H9 (cell line): ENCODE results near the gene LIPM. TPM values are rescaled to one million over a fixed set of nuclear protein-coding genes. Genes with fewer than 3 reads are reported as not detected.

Experiments used
- DNase-seq: peaks from one replicate; pipeline ENCODE4 v3.0.0-alpha.2; 2017
- H2AFZ ChIP-seq: one replicate; pipeline ENCODE4 v1.6.1; 2013; ENCODE audit warnings: mild to moderate bottlenecking, low read length, control low read depth, moderate library complexity
- H2AK5ac ChIP-seq: 2 replicates; pipeline ENCODE4 v1.6.1; 2013; ENCODE audit warnings: low read length, control low read depth, mixed read lengths; ENCODE audit not compliant: insufficient read length
- H2BK120ac ChIP-seq: one replicate; pipeline ENCODE4 v1.6.1; 2013; ENCODE audit warnings: low read depth, mild to moderate bottlenecking, low read length, control low read depth, inconsistent platforms; ENCODE audit not compliant: poor library complexity, severe bottlenecking
- H2BK12ac ChIP-seq: 2 replicates; pipeline ENCODE4 v1.6.1; 2013; ENCODE audit warnings: low read length, control low read depth, mixed read lengths, low read depth; ENCODE audit not compliant: insufficient read length
- H2BK15ac ChIP-seq: 2 replicates; pipeline ENCODE4 v1.6.1; 2013; ENCODE audit warnings: low read depth, low read length, control low read depth
- H2BK20ac ChIP-seq: one replicate; pipeline ENCODE4 v1.6.1; 2013; ENCODE audit warnings: low read depth, mild to moderate bottlenecking, low read length, control low read depth, inconsistent platforms; ENCODE audit not compliant: poor library complexity, severe bottlenecking
- H2BK5ac ChIP-seq: 2 replicates; pipeline ENCODE4 v1.6.1; 2013; ENCODE audit warnings: low read length, control low read depth, mixed read lengths; ENCODE audit not compliant: insufficient read length
- H3K14ac ChIP-seq: 2 replicates; pipeline ENCODE4 v1.6.1; 2013; ENCODE audit warnings: low read length, control low read depth; ENCODE audit not compliant: insufficient read depth
- H3K18ac ChIP-seq: 2 replicates; pipeline ENCODE4 v1.6.1; 2013; ENCODE audit warnings: low read depth, mild to moderate bottlenecking, mixed read lengths, low read length, control low read depth; ENCODE audit not compliant: insufficient read length
- H3K23ac ChIP-seq: 2 replicates; pipeline ENCODE4 v1.6.1; 2013; ENCODE audit warnings: low read length, control low read depth, mixed read lengths, low read depth; ENCODE audit not compliant: insufficient read length
- H3K23me2 ChIP-seq: 2 replicates; pipeline ENCODE4 v1.6.1; 2013; ENCODE audit warnings: low read depth, mild to moderate bottlenecking, mixed read lengths, low read length, control low read depth; ENCODE audit not compliant: insufficient read length, poor library complexity, severe bottlenecking
- H3K27ac ChIP-seq: 2 replicates; pipeline ENCODE4 v1.5.1; 2013; ENCODE audit warnings: low read length, control low read depth, mixed read lengths, low read depth; ENCODE audit not compliant: insufficient read length
- H3K27me3 ChIP-seq: 2 replicates; pipeline ENCODE4 v1.6.1; 2013; ENCODE audit warnings: low read length, control low read depth, inconsistent platforms; ENCODE audit not compliant: insufficient read depth
- H3K4ac ChIP-seq: 2 replicates; pipeline ENCODE4 v1.6.1; 2013; ENCODE audit warnings: low read depth, mild to moderate bottlenecking, control low read depth, inconsistent platforms, low read length, moderate library complexity
- H3K4me1 ChIP-seq: 2 replicates; pipeline ENCODE4 v1.6.1; 2013; ENCODE audit warnings: low read length, control low read depth, inconsistent platforms; ENCODE audit not compliant: insufficient read depth
- H3K4me2 ChIP-seq: 2 replicates; pipeline ENCODE4 v1.6.1; 2013; ENCODE audit warnings: low read length, control low read depth, mixed read lengths; ENCODE audit not compliant: insufficient read length, insufficient read depth
- H3K56ac ChIP-seq: 2 replicates; pipeline ENCODE4 v1.6.1; 2013; ENCODE audit warnings: low read depth, mild to moderate bottlenecking, mixed read lengths, low read length, control low read depth; ENCODE audit not compliant: insufficient read length
- H3K79me1 ChIP-seq: 2 replicates; pipeline ENCODE4 v1.6.1; 2013; ENCODE audit warnings: low read depth, mild to moderate bottlenecking, moderate library complexity, low read length, control low read depth, inconsistent platforms; ENCODE audit not compliant: insufficient read depth, poor library complexity, severe bottlenecking
- H3K79me2 ChIP-seq: 2 replicates; pipeline ENCODE4 v1.6.1; 2013; ENCODE audit warnings: low read length, control low read depth, inconsistent platforms; ENCODE audit not compliant: insufficient read depth
- H3K9ac ChIP-seq: 2 replicates; pipeline ENCODE4 v1.6.1; 2013; ENCODE audit warnings: low read length, control low read depth, mixed read lengths; ENCODE audit not compliant: insufficient read length; ENCODE audit errors: extremely low read depth
- H3K9me3 ChIP-seq: one replicate; pipeline ENCODE4 v1.6.1; 2013; ENCODE audit warnings: low read depth, low read length, inconsistent platforms; ENCODE audit not compliant: control insufficient read depth
- H3T11ph ChIP-seq: one replicate; pipeline ENCODE4 v1.6.1; 2013; ENCODE audit warnings: mild to moderate bottlenecking, low read length, control low read depth, inconsistent platforms
- H4K20me1 ChIP-seq: one replicate; pipeline ENCODE4 v1.6.1; 2013; ENCODE audit not compliant: control insufficient read depth, insufficient read length, insufficient read depth
- H4K5ac ChIP-seq: 2 replicates; pipeline ENCODE4 v1.6.1; 2013; ENCODE audit warnings: low read depth, mild to moderate bottlenecking, mixed read lengths, low read length, control low read depth; ENCODE audit not compliant: insufficient read length
- H4K8ac ChIP-seq: replicated peaks from 2 replicates; pipeline ENCODE4 v1.6.1; 2013; ENCODE audit warnings: low read length, control low read depth, mixed read lengths, low read depth; ENCODE audit not compliant: insufficient read length
- H4K91ac ChIP-seq: 2 replicates; pipeline ENCODE4 v1.6.1; 2013; ENCODE audit warnings: low read depth, mild to moderate bottlenecking, moderate library complexity, mixed read lengths, low read length, control low read depth; ENCODE audit not compliant: insufficient read length
- H3K27ac Mint-ChIP-seq, 3 experiments: 2 replicates in 2 of 3; 3 replicates in 1 of 3; pipeline ENCODE4 v1.8.0; 2020 to 2021; ENCODE audit warnings: mixed read lengths in 3 of 3, mild to moderate bottlenecking in 1 of 3, moderate library complexity in 1 of 3
- H3K27me3 Mint-ChIP-seq: 2 replicates; pipeline ENCODE4 v1.8.0; 2021; ENCODE audit warnings: low read depth, mild to moderate bottlenecking, moderate library complexity, mixed read lengths
- H3K36me3 Mint-ChIP-seq, 3 experiments: 2 replicates in 2 of 3; 3 replicates in 1 of 3; pipeline ENCODE4 v1.8.0; 2020 to 2021; ENCODE audit warnings: low read depth in 3 of 3, mixed read lengths in 3 of 3; ENCODE audit not compliant: insufficient read depth in 1 of 3
- H3K4me1 Mint-ChIP-seq, 2 experiments: 2 replicates each; pipeline ENCODE4 v1.8.0; 2020; ENCODE audit warnings: mixed read lengths in 2 of 2
- H3K4me3 Mint-ChIP-seq, 2 experiments: 2 replicates in 1 of 2; 3 replicates in 1 of 2; pipeline ENCODE4 v1.8.0; 2020 to 2021; ENCODE audit warnings: mild to moderate bottlenecking in 2 of 2, mixed read lengths in 2 of 2, moderate library complexity in 1 of 2
- H3K9me3 Mint-ChIP-seq, 2 experiments: 2 replicates in 1 of 2; 3 replicates in 1 of 2; pipeline ENCODE4 v1.8.0; 2020; ENCODE audit warnings: mild to moderate bottlenecking in 2 of 2, mixed read lengths in 2 of 2, moderate library complexity in 1 of 2
- WGBS: extraction: QIAGEN DNeasy Blood & Tissue Kit; methylation state at CpG from one replicate; pipeline ENCODE4 v1.1.7; 2013; ENCODE audit warnings: missing lambda C conversion rate, low lambda C conversion rate, mixed read lengths; ENCODE audit not compliant: insufficient read length; ENCODE audit errors: extremely low coverage; 5-methylcytosine and 5-hydroxymethylcytosine counted together
- total RNA-seq: library from RNA; stranded (reverse); gene quantifications from 2 replicates; pipeline ENCODE4 v1.2.1, GENCODE V29; 2021
- TF ChIP-seq, protein P1 (sequence below): fragments of 200-600 bp; sonication (generic); conservative IDR thresholded peaks from 3 replicates; pipeline ENCODE4 v1.8.0; 2021; ENCODE audit warnings: antibody characterized with exemption, mild to moderate bottlenecking

LIPM gene
- total RNA-seq, 1 experiment from 2014 or later = not detected

DNA sequence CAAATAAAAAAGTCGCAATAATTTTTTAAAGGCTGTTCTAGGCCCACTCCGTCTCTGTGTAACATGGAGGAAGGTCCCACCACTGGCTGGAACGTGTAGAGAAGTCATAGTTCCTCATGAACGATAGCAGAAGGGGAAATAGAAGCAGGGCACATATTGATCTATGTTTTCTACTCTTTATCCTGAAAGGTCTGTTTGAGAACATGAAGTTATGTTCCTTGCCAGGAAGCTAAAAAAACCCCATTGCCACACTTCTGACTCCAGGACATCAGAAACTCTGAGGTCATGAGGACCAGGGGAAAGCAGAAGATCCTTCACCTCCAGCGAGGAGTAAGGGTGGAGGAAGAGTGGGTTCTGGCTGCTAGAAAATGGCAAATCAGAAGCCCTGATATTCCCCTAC, 38.4 kb downstream of the LIPM start:
- Histone ChIP-seq H3K79me1 (no peaks in the 10 kb centered on the region), H3K79me2 (no peaks in the 10 kb centered on the region), H3K56ac (no peak overlapping the region), H2BK5ac (no peak overlapping the region), H3K27me3 (no peaks in the 10 kb centered on the region), H2BK120ac (no peak overlapping the region), H3K4me2 (no peak overlapping the region), H3K9ac (no peak overlapping the region), H3K9me3 (no peaks in the 10 kb centered on the region), H3K18ac (no peak overlapping the region), H3K27ac (no peak overlapping the region), H3K23ac (no peak overlapping the region), H2BK12ac (peak overlapping the region; percentile 14), H2AFZ (no peak overlapping the region), H4K20me1 (no peaks in the 10 kb centered on the region), H4K5ac (no peak overlapping the region), H3K14ac (no peak overlapping the region), H3T11ph (no peak overlapping the region), H3K4me1 (no peaks in the 10 kb centered on the region), H3K23me2 (no peaks in the 10 kb centered on the region), H3K4ac (no peak overlapping the region), H2AK5ac (no peak overlapping the region), H2BK20ac (no peak overlapping the region), H2BK15ac (0 out of 2 replicates have a peak overlapping the region, but pooled peaks have one; percentile 29), H4K8ac (no peak overlapping the region), H4K91ac (no peak overlapping the region)
- TF ChIP-seq, protein P1, sequence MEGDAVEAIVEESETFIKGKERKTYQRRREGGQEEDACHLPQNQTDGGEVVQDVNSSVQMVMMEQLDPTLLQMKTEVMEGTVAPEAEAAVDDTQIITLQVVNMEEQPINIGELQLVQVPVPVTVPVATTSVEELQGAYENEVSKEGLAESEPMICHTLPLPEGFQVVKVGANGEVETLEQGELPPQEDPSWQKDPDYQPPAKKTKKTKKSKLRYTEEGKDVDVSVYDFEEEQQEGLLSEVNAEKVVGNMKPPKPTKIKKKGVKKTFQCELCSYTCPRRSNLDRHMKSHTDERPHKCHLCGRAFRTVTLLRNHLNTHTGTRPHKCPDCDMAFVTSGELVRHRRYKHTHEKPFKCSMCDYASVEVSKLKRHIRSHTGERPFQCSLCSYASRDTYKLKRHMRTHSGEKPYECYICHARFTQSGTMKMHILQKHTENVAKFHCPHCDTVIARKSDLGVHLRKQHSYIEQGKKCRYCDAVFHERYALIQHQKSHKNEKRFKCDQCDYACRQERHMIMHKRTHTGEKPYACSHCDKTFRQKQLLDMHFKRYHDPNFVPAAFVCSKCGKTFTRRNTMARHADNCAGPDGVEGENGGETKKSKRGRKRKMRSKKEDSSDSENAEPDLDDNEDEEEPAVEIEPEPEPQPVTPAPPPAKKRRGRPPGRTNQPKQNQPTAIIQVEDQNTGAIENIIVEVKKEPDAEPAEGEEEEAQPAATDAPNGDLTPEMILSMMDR = no peak
- Mint-ChIP-seq H3K36me3 (no peaks in the 10 kb centered on the region), H3K27ac (no peak overlapping the region; a peak in 1 of 7 replicates), H3K4me1 (no peaks in the 10 kb centered on the region), H3K4me3 (no peak overlapping the region), H3K9me3 (no peaks in the 10 kb centered on the region), H3K27me3 (no peaks in the 10 kb centered on the region; the same call in 1 of the 2 replicates)
- WGBS = no CpG with 5 or more reads among the region's 5 CpGs
- DNase-seq = no peak
